Measurements from ENCODE around the gene MACROD2.

GRCh38 chr20:15860850-15861249 is 1865.5 kb downstream of the MACROD2 start:
- TF ChIP-seq CTCF (IDR thresholded peaks at IDR 0.05) (no peak), ZFX (IDR thresholded peaks at IDR 0.05; ENCODE audit: borderline replicate concordance) (no peak)
